Activated gamma-delta T cell treated with Interleukin-2 at 50 U/mL for 16 hours (primary cell): ENCODE measurements around the gene LRRC8E.
"Not testable (repeated sequence)": the region's sequence is repeated elsewhere in the genome, so short reads cannot be mapped to it uniquely, and the experiment has no call there.

Experiments used
- DNase-seq: peaks from one replicate; pipeline ENCODE4 v3.0.0-alpha.2; 2020

LRRC8E gene

GRCh38 chr19:7921967-7922835 is 33.9 kb downstream of the LRRC8E start:
- DNase-seq = no peak

GRCh38 chr19:7922836-7923195 is 34.5 kb downstream of the LRRC8E start:
- no peak for DNase-seq

- no peak for DNase-seq
These were observed 35.2 kb downstream of the LRRC8E start for GRCh38 chr19:7923295-7924191.

DNA sequence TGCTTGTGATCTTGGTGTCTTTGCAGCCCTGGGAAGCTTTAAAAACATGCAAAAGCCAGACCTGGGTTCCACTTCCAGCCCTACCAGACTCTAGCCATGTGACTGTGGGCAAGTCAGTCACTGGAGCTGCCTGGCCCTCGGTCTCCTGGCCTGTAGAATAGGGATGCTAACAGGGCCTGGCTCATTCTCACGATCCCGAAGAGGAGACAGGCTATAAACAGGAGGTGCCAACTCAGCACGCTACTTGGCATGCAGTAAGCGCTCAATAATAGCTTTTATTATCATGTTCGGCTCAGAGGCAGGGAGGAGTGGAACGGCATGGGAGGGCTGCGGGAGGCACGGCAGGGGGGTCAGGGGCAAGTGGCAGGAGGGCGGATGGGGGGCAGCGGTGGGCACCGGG is 35.9 kb downstream of the LRRC8E start:
- no peak for DNase-seq

- no peak for DNase-seq
These were observed 36.4 kb downstream of the LRRC8E start for GRCh38 chr19:7924651-7925170.

- peak; percentile 79 for DNase-seq
These were observed 37.0 kb downstream of the LRRC8E start for GRCh38 chr19:7925171-7925851.

- DNase-seq = peak; percentile 71
These were observed 37.9 kb downstream of the LRRC8E start, which contains the start of gene CTXN1 for GRCh38 chr19:7926021-7926726. Gene CTXN1, minus strand, starts transcription at chr19:7926135. Its CDS starts 597 bp downstream, at chr19:7925538.

- DNase-seq = no peak
These were observed 38.7 kb downstream of the LRRC8E start for GRCh38 chr19:7926727-7927604.

- no peak for DNase-seq
These were observed 39.5 kb downstream of the LRRC8E start for GRCh38 chr19:7927605-7928333.

DNA sequence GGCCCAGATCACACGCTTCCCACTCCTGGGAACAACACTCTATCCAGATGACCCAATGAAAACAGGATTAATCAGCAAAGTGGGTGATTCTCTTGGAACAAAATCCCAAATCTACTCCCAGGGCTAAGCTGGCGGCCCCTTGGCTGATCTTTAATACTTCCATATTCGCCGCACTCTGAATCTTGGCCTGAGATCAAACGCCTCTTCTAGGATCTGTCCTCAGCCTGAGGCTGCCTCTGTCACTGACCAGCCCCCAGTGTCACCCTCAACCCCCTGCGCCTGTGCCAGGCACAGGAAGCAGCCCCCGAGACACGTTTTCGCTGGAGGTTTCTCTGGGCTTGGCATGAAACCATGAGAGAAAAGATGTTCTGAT is 40.0 kb downstream of the LRRC8E start:
- no peak for DNase-seq

DNA sequence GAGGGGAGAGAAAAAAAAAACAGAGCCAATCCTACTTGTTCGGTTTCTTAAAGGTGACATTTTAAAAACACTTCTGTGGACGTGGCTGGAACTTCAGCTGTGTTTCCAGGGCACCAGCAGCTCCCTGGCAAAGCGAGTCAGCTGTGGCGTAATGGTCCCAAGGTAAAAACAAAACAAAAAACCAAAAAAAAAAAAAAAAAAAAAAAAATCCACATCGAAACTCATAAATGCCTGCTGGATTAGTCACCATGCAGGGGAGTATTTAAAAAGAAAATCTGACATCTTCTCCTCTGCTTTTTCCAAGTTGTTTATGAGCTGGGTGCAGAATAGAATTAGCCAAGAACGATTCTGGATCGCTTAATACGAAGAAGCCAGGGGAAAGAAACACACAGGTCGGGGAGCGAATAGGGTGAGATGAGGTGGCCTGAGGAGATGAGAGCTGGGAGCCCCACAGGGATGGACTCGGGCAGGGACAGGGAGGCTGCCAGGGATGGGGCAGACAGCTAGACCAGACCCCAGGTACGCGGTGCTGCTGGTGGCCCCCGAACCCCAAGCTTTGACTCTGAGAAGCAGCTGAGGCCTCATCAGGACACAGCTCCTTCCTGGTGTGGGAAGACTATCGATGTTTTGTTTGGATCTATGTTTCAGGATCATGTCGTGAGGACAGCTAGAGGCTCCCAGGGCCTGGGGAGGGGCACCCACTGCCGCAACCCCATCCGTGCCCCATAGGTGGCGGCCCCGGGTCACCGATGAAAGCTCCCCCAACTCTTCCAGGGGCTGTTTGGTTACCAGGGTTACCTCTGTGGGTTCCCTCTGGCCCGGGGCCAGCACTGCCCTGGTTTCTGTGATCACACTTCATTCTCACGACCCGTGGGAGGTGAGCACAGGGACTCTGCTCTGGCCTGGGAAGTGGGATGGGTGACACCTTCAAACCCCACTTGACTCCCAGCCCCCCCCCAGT is 40.7 kb downstream of the LRRC8E start:
- peak; percentile 70 for DNase-seq

GRCh38 chr19:7930030-7930429 is 41.7 kb downstream of the LRRC8E start:
- DNase-seq = not testable (repeated sequence)

DNA sequence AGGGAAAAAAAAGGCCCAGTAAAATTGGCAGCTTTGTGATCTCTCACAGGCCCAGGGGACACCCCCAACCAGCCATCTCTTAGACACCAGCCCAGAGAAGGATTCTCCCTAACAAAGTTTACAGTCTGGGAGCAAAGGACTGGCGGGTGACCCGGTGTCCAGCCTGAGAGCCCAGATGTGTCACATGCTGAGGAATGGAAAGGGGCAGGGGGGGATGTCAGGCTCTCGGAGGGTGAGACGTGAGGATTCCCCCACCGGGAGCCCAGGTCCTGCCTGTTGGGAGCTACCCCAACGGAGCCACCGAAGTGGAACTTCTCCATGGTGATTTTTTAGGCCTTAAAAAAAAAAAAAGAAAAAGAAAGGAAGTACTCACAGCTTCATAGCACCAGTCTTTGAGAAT is 42.5 kb downstream of the LRRC8E start:
- DNase-seq = no peak

- DNase-seq = no peak
These were observed 43.1 kb downstream of the LRRC8E start for GRCh38 chr19:7931221-7932061.

DNA sequence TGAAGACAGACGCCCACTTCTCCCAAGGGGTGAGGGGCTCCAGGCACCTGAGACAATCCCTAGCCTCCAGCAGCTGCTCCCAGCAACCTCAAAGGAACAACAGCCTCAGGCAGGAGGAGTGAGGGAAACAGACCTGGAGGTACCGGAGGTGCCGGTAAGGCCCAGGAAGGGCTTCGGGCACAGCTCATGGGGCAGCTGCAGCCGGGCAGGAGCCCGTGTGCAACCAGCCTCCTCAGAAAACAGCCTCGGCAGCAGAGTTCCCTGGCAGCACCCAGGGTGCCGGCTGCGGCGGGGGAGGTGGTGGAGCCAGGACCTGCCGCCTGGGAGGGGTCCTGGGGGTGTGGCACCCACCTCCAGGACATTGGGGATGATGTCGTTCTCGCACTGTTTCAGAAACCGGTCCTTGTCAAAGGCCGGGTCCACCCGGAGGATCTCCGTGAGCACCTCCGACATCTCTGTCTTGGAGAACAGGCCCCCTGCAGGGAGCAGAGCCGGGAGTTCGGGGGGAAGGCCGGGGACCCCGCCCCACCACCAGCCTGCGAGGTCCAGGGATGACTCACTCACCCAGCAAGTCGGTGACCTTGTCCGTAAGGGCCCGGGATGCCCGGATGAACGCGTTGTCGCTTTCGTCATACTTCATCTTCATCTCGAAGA is 44.1 kb downstream of the LRRC8E start:
- DNase-seq = no peak

DNA sequence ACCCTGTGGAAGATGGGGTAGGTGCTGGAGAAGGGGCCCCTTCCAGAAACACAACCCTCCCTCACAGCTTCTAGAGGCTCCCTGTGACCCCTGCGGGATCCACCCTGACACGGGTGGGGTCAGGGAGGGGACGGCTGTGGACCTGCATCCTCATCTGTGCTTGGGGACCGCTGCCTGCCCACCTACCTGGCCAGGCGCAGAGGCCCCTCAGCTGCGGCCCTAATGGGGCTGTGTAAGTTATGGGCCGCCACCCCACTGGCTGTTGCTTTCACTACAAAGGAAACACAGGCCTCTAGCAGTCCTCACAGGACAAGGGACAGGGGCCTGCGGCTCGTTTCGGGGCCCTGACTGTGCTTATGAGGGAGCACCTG is 44.6 kb downstream of the LRRC8E start:
- DNase-seq = no peak

- DNase-seq = no peak
These were observed 45.1 kb downstream of the LRRC8E start for GRCh38 chr19:7933411-7933810.
